Stimulated activated CD8-positive, alpha-beta memory T cell treated with anti-CD3 and anti-CD28 coated beads, Interleukin-15, amount 100 ng/mL, for 24 hours (primary cell): Measurements from ENCODE around the gene ARHGAP42.

ENCODE experiments used
- DNase-seq: peaks from one replicate; pipeline ENCODE4 v3.0.0-alpha.2; 2020; ENCODE audit warnings: low read depth

ARHGAP42 gene

DNA sequence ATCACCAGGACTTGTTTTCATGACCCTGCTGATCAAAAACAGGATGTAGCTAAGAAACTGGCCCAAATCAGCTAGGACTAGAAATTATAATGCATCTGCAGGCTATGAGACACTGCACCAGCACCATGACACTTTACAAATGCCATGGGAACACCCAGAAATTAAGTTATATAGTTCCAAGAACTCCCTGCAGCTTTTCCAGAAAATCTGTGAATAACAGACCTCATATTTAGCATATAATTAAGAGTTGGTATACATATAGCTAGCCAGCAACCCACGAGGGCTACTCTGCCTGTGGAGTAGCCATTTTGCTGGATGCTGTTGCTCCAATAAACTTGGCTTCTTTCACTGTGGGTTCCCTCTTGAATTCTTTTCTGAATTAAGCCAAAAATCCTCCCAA is 341.6 kb downstream of the ARHGAP42 start:
- no peak for DNase-seq

DNA sequence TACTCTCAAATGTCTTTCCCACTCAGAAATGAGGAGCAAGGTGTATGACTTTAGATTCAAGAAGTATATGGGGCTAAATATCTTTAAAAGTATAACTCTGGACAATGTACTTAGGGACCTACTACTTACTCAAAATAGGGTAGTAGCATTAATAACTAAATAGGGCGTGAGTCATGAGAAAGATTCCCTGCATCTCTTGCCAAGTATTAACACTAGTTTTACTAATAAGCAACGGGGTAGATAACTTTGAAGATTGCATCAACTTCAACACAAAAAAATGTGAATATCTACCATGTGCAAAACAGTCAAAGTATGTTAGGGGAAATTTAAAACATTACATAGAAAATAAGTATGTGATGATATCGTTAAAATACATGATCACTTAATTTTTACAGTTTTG is 342.9 kb downstream of the ARHGAP42 start:
- DNase-seq = no peak

DNA sequence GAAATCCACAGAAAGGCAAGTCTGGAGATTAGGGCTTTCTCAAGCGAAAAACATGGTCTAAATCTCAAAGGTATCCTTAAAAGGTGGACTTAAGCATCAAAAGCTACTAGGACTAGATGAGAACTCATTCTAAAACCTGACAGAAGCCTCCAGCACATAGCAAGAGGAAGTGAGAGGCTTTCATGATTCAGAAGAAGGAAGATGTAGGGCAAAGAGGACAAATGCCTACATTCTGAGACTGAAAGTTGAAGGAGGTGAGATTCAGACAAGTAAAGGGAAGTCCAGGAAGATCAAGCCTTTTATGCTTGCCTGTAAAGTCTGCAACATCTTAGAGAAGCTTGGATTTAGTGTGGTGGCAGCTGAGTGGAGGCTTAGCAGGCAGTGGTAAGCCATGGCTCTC is 343.6 kb downstream of the ARHGAP42 start:
- DNase-seq = no peak

DNA sequence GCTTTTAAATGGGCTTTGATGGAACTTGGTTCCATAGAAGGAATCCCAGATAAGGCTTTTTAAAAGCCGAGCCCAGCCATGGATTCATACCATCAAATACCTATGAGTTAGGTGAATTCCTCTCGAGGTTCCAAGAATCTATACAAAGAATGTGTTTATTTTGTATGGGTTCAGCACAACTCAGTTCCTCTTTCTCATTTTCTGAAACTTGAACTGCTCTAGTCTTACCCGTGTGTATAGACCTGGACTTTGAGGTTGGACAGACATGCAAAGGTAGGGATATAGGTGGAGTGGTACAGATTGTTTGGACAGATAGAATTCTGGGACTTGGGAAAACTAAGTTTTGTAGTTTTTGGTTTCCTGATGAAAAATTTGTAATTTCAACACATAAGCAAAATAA is 344.6 kb downstream of the ARHGAP42 start:
- no peak for DNase-seq

DNA sequence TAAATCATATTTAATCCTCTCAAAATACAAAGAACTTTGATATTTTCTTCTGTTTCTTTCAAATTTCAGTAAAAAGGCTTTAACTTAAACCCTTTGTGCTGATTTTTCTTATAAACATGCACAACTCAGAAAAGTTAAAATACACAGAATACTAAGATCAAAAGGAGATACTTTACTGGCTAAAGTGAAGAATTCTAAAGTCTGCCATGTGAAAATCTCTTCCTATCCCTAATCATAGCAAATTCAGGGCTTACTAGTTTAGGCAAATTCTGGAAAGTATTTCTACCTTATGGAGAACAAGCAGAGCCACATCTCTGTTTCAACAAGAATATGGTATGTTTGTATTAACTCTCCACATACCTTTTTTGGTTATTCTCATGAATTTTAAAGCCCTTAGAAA is 345.9 kb downstream of the ARHGAP42 start:
- DNase-seq = no peak

DNA sequence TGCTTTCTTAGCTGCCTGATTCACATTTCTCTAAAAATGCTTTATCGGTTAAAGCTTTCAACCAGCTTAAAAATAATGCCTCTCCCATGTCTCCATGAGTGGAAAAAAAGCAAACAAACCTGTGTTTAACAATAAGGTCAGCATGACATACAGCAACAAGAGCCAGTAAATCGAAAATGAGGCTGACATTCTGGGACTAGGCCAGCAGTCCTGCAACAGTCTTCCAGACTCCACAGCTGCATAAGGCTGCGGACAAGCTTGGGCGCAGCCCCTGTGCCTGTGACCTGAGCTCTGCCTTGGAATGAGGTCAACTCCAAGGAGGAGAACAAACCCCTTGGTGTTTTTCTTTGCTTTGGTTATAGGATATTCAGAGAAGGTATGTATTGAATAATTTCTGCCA is 347.0 kb downstream of the ARHGAP42 start:
- no peak for DNase-seq

DNA sequence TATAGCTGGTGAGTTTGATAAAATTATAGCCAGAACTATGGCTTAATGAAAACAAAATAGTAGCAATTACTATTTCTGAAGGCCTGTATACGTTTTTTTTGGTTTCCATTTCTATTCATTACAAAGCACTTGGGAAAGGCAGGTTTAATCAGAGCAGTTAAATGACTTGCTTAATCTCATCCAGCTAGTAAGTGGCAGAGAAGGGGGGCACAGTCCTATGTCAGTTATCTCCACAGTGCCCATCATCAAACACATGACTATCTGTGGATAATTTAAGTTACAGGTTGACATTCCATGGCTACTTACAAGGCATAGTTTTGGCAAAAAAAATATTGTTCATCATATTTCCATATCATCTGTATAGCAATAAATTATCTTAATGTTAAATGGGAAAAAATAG is 348.8 kb downstream of the ARHGAP42 start:
- no peak for DNase-seq
